Measurements from ENCODE around the gene HES5.

GRCh38 chr1:2486558-2486957 is 43.5 kb downstream of the HES5 start:
- TF ChIP-seq CTCF (IDR thresholded peaks at IDR 0.05) (no peak), POLR2A (IDR thresholded peaks at IDR 0.05) (no peak)

All from prostate gland (tissue), 2 donors.